Measurements from ENCODE around the gene UBAP2.
A peak's percentile ranks its signal among the peaks of the same experiment; 100 is the strongest.
"Not testable (repeated sequence)": the region's sequence is repeated elsewhere in the genome, so short reads cannot be mapped to it uniquely, and the experiment has no call there.

UBAP2 gene

DNA sequence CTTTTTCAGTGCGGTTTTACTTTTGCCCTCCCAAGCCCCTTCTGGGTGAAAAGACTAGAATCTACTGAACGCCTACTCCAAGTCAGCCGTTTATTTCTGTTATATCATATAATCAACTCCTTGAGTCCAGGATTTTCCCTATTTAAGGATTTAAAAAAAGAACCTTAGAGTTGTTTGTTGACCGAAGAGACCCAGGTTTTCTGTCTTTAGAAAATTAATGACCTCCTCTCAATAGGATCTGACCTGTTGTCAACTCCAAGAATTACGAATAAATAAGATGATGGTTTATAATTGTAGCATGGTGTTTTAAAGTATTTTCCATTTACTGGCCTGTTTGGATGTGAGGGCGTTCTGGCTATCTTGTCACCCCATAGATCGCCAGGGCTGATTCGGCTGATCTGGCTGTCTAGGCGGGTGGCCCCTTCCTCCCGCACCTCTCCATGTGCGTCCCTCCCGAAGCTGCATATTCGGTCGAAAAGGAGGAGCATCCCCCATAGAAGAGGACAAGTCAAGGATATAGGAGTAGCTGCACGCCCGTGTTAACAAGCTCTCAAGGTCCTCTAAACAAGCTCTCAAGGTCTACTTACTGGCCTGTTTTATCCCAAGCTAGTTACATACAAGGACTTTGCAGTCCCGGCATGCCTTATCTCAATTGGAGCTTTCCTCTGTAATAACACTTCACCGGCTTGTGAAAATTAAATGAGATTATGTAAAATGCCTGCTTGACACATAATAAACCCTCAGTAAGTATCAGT, 1.1 kb upstream of the UBAP2 start:
- DNase-seq (ENCODE audit: low spot score): peak; percentile 44

DNA sequence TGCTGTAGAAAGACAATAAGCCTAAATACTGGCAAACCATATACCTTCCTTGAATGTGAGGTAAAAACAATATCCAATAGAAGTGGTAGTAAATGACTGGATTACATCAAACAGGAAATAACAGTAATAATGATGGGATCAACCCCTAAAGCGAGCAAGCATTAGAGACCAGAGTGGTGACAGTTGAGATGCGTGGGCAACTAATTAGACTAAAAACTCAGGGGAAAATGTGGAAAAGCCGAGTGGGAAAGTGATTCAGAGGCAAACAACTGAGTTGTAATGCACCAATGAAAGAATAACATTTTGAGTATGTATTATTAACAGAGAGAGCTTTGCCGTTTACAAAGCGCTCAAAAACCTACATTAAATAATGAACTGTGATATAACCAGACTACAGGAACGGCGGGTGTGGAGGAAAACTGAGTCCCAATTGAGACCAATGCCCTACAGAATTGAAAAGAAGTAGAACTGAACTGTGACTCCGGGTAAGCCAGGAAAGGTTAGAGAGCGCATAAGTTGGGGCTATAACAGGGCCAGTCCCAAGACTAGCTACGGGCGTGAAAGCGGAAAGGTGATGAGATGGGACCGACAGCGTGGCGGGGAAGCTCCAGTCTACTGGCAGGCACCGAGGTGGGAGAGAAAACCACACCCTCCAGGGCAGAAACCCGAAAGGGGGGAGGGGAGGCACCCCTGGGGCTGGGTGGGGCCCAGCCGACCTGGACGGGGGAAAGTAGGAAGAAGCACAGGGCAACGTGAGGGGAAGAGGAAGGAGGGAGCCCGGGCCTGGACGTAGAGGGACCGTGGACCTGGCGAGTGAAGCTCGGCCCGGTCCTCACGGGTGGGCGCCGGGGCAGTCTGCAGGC, 592 bp downstream of the UBAP2 start:
- no peak for DNase-seq (ENCODE audit: low spot score)

GRCh38 chr9:34046784-34047379, 1.8 kb downstream of the UBAP2 start:
- no peak for DNase-seq (ENCODE audit: low spot score)

DNA sequence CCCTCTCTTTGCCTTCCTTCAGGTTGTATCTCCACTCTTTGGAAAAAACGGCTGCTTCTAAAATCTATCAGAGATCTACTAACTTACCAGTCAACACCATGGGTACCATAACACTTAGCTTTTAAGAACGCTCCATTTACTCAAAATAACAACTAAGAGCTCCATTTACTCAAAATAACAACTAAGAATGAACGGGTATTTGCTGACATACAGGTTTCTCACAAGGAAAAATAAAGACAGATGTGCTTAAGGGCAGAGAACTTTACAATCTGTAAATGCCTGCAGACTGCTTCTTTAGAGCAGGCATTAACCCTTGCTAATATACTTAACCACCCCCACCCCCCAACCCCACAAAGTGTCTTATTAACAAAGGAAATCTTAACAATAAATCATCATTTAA, 2.8 kb downstream of the UBAP2 start:
- DNase-seq (ENCODE audit: low spot score): no peak

DNA sequence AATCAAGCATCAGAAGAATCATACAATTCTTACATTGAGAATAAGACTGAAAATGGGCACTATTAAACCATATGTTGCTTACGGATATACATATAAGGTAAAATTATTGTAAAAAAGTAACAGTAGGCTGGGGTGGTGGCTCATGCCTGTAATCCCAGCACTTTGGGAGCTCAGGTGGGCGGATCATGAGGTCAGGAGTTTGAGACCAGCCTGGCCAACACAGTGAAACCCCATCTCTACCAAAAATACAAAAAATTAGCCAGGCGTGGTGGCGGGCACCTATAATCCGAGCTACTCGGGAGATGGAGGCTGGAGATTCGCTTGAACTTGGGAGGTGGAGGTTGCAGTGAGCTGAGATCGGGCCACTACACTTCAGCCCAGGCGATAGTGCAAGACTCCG, 6.6 kb downstream of the UBAP2 start:
- not testable (repeated sequence) for DNase-seq (ENCODE audit: low spot score)

DNA sequence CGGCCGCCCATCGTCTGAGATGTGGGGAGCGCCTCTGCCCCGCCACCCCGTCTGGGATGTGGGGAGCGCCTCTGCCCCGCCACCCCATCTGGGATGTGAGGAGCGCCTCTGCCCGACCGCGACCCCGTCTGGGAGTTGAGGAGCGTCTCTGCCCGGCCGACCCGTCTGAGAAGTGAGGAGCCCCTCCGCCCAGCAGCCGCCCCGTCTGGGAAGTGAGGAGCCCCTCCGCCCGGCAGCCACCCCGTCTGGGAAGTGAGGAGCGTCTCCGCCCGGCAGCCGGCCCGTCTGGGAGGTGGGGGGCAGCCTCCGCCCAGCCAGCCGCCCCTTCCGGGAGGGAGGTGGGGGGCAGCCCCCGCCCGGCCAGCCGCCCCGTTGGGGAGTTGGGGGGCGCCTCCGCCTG, 9.8 kb downstream of the UBAP2 start:
- DNase-seq (ENCODE audit: low spot score): not testable (repeated sequence)

DNA sequence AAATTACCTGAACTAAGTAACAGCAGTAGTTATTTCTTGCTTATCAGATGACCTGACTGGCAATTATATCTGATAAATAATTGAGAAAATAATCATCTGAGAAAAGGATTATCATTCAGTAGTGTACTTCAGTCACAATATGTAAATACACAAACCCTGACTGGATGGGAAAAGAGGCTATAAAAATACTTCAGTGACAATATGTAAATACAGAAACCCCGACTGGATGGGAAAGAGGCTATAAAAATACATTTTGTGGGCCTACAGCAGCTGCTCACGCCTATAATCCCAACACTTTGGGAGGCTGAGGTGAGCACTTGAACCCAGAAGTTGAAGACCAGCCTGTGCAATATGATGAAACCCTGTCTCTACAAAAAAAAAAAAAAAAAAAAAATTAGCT, 11.1 kb downstream of the UBAP2 start:
- no peak for DNase-seq (ENCODE audit: low spot score)

DNA sequence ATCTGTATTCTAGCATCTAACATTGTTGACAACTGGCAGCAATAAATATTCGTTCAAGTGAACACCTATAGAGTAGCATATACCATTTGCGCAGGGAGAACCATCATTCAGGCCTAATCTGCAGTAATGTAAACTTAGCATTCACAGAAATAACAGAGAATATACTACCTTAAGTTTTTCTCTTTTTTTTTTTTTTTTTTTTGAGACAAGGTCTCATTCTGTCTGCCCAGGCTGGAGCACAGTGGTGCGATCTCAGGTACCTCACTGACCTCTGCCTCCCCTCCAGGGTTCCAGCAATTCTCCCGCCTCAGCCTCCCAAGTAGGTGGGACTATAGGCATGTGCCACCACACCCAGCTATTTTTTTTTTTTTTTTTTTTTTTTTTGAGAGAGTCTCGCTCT, 12.1 kb downstream of the UBAP2 start:
- DNase-seq (ENCODE audit: low spot score): no peak

DNA sequence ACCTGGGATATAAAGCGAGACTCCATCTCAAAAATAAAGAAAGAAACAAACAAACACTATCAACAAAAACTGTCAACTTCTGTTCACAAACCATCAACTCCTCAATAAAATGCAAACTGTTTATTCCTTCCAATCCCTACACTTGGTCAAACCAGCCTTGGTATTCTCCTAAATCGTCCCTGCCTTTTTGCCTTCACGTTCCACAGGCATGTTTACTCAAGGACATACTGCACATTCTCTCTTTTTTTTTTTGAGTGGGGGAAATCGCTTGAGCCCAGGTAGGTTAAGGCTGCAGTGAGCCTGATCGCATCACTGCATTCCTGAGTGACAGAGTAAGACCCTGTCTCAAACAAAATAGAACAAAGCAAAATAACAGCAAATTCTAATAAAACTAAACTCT, 13.0 kb downstream of the UBAP2 start:
- no peak for DNase-seq (ENCODE audit: low spot score)

GRCh38 chr9:34034698-34035065, 14.0 kb downstream of the UBAP2 start:
- no peak for DNase-seq (ENCODE audit: low spot score)

DNA sequence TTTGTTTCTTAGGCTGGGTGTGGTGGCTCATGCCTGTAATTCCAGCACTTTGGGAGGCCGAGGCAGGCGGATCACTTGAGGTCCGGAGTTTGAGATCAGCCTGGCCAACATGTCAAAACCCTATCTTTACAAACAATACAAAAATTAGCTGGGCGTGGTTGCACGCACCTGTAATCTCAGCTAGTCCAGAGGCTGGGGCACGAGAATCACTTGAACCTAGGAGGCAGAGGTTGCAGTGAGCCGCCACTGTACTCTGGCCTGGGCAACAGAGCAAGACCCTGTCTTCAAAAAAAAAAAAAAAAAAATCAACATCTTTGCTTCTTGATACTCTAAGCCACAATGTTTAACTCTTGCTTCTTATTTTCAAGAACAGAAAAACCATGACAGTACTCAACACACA, 16.1 kb downstream of the UBAP2 start:
- no peak for DNase-seq (ENCODE audit: low spot score)

- DNase-seq (ENCODE audit: low spot score): no peak
These were observed 20.7 kb downstream of the UBAP2 start for GRCh38 chr9:34027845-34028574.

DNA sequence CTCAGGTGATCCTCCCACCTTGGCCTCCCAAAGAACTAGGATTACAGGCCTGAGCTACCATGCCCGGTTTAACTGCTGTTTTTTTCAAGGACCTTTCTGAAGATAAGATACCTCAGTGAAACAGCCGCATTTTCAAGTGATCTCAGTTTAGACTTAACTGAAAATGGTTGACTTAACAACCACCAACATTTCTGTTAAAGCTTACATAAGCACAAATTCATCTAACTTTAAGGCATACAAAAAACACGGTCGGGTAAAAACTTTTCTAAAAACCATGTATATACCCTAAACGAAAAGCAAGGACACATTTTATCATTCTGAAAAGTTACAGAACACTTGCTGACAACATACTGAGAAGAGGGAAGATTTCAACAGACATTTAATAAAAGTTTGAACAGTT, 22.9 kb downstream of the UBAP2 start:
- no peak for DNase-seq (ENCODE audit: low spot score)

GRCh38 chr9:34025062-34025461, 23.6 kb downstream of the UBAP2 start:
- DNase-seq (ENCODE audit: low spot score): no peak

GRCh38 chr9:34024476-34024875, 24.2 kb downstream of the UBAP2 start:
- not testable (repeated sequence) for DNase-seq (ENCODE audit: low spot score)

- no peak for DNase-seq (ENCODE audit: low spot score)
These were observed 32.5 kb downstream of the UBAP2 start for GRCh38 chr9:34016149-34016548.

- DNase-seq (ENCODE audit: low spot score): no peak
These were observed 37.7 kb downstream of the UBAP2 start for GRCh38 chr9:34010979-34011378.

- DNase-seq (ENCODE audit: low spot score): no peak
These were observed 46.7 kb downstream of the UBAP2 start for GRCh38 chr9:34001951-34002350.

DNA sequence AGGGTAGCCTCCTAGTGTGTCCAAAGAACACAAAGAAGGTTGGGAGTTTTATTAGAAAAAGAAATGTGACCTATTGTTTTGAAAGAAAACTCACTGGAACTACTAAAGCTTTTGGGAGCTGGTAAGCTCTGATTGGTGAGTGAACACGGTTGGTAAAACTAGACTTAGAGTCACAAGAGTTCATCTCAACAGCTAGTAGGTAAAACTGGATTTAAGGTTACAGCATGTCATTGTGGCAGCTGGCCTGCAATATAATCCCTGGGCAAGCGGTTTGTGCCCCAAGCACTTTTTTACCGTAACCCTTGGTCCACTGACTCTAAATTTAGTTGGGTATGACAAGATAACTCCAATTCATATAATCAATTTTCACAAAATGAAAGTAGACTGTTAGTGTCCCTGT, 47.4 kb downstream of the UBAP2 start:
- no peak for DNase-seq (ENCODE audit: low spot score)

DNA sequence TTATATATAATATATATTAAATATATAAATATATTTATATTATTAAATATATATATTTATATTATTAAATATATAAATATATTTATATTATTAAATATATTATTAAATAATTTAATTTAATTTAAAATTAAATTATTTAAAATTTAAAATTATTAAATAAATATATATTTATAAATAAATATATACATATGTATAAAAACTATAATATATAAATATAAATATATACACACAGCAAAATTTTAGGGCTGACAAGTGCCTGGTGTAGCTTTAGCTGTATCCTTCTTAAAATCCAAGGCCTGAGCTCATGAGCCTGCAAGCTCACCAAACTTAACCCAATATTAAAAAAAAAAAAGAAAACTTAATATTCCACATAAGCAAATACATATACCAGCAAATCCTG, 53.2 kb downstream of the UBAP2 start:
- DNase-seq (ENCODE audit: low spot score): no peak

DNA sequence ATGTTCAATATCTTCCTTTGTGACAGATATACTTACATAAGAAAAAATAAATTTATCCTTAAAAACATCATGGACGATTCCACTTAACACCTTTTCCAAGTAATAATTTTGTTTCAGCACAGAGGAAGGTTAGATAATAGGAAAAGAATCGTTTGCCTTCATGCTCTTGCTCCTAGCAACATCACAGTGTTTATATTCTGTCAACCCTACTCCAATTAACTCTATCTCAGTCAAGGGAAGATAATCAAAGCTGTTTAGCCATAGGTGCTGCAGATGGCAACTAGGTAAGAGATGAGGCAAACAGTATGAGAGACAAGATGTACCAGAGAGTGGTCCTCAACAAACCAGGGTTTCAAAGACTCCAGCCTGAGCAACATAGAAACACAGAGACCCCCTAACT, 55.6 kb downstream of the UBAP2 start:
- DNase-seq (ENCODE audit: low spot score): no peak

- DNase-seq (ENCODE audit: low spot score): no peak
These were observed 56.1 kb downstream of the UBAP2 start for GRCh38 chr9:33992632-33993031.

Data from ecto neural progenitor cell (in vitro differentiated cells).